ENCODE results near the gene AGPAT1. TPM values are rescaled to one million over a fixed set of nuclear protein-coding genes. Genes with fewer than 3 reads are reported as not detected.

The AGPAT1 gene
- total and polyA plus RNA-seq, 2 of the 13 experiments (the other 11 are each of a cell fraction or from before 2014, with no cell fraction given), result 51.3 to 139 TPM

DNA sequence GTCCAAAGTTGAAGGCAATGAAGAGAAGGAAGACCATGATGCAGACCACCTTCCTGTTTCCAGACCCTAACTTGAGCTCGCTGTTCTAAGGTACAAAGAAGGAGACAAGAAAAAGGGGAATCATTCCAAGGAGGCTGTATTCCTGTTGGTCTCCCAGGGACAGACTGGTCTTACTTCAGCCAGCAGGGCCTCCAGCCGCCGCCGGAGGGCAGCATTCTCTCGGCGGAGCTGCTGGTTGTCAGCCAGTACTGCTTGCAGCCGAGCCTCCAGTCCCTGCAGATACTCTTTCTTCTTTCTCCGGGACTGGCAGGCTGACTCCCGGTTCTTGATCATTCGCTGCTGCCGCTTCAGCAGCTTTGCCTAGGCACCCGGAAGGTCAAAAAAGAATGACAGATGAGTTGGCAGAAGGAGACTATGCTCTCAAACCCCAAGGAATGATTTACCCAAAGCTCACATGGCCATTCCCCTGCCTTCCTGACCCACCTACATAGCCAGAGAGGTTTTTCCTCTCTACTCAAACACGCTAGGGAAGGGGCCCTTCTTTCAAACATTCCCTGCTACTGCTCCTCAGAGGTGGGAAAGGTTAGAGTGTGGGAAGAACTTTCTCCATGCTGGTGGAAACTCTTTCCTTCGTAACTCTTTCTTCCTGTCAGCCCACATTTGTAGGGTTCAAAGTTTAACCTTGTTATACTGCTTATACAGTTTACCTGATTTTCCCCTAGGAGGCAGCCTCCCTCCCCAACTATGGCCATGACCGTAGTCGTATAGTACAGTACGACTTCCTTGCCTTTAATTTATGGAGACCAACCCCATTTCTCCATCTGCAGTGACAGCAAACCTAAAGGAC, 56.9 kb downstream of the AGPAT1 start (continued):
- TF ChIP-seq MXI1 (IDR thresholded peaks at IDR 0.05; ENCODE audit: borderline replicate concordance, low read depth, low read length) (peak; percentile 42; the same call in 1 of the 3 replicates), PPARG (CRISPR knock-in tag; conservative IDR thresholded peaks at IDR 0.05) (peak; percentile 44; the same call in 1 of the 2 replicates), SOX5 (CRISPR knock-in tag; IDR thresholded peaks at IDR 0.05; ENCODE audit: borderline replicate concordance) (0 out of 2 replicates have a peak, but pooled peaks have one; percentile 9), AHR (CRISPR knock-in tag; IDR thresholded peaks at IDR 0.05) (0 out of 2 replicates have a peak, but pooled peaks have one; percentile 55), MXD4 (CRISPR knock-in tag; IDR thresholded peaks at IDR 0.05) (peak; percentile 82; the same call in 1 of the 2 replicates), BRCA1 (CRISPR knock-in tag; IDR thresholded peaks at IDR 0.05) (peak; percentile 95; the same call in 1 of the 2 replicates), MYC (CRISPR knock-in tag; IDR thresholded peaks at IDR 0.05; ENCODE audit: borderline replicate concordance) (peak; percentile 83), ZNF777 (CRISPR knock-in tag; IDR thresholded peaks at IDR 0.05) (peak; percentile 74), ZFY (CRISPR knock-in tag; IDR thresholded peaks at IDR 0.05) (peak; percentile 50; the same call in 1 of the 2 replicates), ZFP41 (CRISPR knock-in tag; IDR thresholded peaks at IDR 0.05; ENCODE audit: borderline replicate concordance) (no peak), ZZZ3 (CRISPR knock-in tag; IDR thresholded peaks at IDR 0.05; ENCODE audit: borderline replicate concordance) (no peak)
- TF ChIP-seq, protein P1, sequence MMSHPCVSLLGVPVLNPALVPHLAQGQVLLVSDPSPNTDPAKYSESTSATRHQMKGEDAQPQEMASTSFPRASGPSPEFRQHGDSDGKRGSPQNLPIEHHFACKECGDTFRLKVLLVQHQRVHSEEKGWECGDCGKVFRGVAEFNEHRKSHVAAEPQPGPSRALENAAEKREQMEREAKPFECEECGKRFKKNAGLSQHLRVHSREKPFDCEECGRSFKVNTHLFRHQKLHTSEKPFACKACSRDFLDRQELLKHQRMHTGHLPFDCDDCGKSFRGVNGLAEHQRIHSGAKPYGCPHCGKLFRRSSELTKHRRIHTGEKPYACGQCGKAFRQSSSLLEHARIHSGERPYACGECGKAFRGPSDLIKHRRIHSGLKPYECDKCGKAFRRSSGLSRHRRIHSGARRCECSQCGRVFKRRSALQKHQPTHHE (CRISPR knock-in tag; IDR thresholded peaks at IDR 0.05; ENCODE audit: borderline replicate concordance), result peak; percentile 62; the same call in 1 of the 2 replicates
- TF ChIP-seq, protein P2, sequence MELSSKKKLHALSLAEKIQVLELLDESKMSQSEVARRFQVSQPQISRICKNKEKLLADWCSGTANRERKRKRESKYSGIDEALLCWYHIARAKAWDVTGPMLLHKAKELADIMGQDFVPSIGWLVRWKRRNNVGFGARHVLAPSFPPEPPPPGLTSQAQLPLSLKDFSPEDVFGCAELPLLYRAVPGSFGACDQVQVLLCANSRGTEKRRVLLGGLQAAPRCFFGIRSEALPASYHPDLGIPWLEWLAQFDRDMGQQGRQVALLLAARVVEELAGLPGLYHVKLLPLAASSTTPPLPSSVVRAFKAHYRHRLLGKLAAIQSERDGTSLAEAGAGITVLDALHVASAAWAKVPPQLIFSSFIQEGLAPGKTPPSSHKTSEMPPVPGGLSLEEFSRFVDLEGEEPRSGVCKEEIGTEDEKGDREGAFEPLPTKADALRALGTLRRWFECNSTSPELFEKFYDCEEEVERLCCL (CRISPR knock-in tag; IDR thresholded peaks at IDR 0.05; ENCODE audit: borderline replicate concordance), result no peak
- TF ChIP-seq, protein P3, sequence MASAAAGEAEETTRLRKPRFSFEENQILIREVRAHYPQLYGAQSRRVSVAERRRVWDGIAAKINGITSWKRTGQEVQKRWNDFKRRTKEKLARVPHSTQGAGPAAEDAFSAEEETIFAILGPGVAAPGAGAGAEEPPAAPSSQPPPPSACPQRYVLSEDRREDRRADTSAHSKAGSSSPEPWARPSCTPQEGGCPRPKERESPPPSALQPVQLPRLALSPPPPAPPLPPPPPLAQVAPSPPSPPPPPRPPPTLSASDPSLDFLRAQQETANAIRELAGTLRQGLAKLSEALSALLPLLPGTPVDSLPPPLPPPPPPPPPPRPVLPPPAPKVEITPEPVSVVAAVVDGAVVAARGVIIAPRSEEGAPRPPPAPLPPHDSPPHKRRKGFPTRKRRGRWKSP (CRISPR knock-in tag; IDR thresholded peaks at IDR 0.05), result peak; percentile 57; the same call in 1 of the 2 replicates
- TF ChIP-seq, protein P4, sequence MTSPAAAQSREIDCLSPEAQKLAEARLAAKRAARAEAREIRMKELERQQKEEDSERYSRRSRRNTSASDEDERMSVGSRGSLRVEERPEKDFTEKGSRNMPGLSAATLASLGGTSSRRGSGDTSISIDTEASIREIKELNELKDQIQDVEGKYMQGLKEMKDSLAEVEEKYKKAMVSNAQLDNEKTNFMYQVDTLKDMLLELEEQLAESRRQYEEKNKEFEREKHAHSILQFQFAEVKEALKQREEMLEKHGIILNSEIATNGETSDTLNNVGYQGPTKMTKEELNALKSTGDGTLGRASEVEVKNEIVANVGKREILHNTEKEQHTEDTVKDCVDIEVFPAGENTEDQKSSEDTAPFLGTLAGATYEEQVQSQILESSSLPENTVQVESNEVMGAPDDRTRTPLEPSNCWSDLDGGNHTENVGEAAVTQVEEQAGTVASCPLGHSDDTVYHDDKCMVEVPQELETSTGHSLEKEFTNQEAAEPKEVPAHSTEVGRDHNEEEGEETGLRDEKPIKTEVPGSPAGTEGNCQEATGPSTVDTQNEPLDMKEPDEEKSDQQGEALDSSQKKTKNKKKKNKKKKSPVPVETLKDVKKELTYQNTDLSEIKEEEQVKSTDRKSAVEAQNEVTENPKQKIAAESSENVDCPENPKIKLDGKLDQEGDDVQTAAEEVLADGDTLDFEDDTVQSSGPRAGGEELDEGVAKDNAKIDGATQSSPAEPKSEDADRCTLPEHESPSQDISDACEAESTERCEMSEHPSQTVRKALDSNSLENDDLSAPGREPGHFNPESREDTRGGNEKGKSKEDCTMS (CRISPR knock-in tag; conservative IDR thresholded peaks at IDR 0.05), result no peak
- TF ChIP-seq, protein P5, sequence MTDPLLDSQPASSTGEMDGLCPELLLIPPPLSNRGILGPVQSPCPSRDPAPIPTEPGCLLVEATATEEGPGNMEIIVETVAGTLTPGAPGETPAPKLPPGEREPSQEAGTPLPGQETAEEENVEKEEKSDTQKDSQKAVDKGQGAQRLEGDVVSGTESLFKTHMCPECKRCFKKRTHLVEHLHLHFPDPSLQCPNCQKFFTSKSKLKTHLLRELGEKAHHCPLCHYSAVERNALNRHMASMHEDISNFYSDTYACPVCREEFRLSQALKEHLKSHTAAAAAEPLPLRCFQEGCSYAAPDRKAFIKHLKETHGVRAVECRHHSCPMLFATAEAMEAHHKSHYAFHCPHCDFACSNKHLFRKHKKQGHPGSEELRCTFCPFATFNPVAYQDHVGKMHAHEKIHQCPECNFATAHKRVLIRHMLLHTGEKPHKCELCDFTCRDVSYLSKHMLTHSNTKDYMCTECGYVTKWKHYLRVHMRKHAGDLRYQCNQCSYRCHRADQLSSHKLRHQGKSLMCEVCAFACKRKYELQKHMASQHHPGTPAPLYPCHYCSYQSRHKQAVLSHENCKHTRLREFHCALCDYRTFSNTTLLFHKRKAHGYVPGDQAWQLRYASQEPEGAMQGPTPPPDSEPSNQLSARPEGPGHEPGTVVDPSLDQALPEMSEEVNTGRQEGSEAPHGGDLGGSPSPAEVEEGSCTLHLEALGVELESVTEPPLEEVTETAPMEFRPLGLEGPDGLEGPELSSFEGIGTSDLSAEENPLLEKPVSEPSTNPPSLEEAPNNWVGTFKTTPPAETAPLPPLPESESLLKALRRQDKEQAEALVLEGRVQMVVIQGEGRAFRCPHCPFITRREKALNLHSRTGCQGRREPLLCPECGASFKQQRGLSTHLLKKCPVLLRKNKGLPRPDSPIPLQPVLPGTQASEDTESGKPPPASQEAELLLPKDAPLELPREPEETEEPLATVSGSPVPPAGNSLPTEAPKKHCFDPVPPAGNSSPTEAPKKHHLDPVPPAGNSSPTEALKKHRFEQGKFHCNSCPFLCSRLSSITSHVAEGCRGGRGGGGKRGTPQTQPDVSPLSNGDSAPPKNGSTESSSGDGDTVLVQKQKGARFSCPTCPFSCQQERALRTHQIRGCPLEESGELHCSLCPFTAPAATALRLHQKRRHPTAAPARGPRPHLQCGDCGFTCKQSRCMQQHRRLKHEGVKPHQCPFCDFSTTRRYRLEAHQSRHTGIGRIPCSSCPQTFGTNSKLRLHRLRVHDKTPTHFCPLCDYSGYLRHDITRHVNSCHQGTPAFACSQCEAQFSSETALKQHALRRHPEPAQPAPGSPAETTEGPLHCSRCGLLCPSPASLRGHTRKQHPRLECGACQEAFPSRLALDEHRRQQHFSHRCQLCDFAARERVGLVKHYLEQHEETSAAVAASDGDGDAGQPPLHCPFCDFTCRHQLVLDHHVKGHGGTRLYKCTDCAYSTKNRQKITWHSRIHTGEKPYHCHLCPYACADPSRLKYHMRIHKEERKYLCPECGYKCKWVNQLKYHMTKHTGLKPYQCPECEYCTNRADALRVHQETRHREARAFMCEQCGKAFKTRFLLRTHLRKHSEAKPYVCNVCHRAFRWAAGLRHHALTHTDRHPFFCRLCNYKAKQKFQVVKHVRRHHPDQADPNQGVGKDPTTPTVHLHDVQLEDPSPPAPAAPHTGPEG (CRISPR knock-in tag; IDR thresholded peaks at IDR 0.05), result peak; percentile 81
